Globus pallidus (tissue), 1 donor: ENCODE measurements around the gene SPEM2.

Experiments
- DNase-seq: peaks from one replicate; pipeline ENCODE4 v3.0.0-alpha.2; 2015; ENCODE audit warnings: low spot score

The SPEM2 gene

DNA sequence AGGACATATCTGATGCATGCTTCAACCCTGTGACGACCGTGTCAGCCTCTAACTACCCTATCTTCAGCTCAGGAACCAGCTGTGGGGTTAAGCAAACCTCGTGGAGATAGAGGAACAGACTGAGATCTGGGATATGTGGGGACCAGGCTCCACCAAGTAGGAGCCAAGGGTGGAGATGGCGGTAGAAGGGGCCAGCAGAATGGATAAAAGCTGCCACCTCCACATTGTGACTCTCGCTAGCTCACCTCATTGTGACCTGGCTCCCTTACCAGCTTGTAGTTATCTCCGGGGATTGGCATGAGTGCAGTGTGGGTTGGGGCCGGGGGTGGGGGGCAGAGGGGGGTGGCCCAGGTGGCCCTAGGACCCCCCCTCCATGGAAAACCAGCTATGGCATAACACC, at the start of gene SPEM2:
Gene SPEM2 (plus strand): TSS at position 301 of the 400 bp plus-strand sequence. CDS start 73 bp downstream, at position 374.
- no peak for DNase-seq

DNA sequence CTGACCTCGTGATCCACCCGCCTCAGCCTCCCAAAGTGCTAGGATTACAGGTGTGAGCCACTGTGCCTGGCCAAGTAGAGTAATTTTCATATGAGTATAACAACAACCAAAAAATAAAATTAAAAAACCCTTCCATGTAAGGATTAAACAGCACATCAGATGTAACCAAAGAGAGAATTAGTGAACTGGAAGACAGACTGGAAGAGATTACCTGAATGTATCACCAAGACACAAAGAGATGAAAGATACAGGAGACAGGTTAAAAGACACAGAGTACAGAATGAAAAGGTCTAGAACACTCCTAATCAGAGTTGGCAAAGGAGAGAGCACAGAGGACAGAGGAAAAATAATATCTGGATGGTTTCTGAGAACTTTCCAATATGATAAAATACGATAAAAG, 46.3 kb upstream of the SPEM2 start:
- no peak for DNase-seq

DNA sequence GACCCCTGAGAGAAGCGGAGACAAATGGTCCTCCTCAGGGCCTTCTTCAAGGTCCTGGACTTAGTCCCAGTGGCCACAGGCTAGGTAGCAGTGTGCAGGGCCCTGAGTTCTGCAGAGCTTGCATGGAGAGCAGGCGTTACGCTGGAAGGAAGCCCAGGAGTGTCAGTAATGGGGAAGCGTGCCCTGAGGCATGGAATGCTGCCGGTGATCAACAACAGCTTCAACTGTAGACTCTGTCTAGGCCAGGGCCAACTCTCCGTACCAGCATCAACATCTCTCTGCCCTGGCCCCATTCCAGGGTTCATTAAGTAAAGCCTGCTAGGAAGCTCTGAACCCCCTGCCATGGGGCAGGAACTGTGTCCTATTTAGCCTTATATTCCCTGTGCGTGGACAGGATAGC, 45.1 kb upstream of the SPEM2 start:
- DNase-seq: no peak

DNA sequence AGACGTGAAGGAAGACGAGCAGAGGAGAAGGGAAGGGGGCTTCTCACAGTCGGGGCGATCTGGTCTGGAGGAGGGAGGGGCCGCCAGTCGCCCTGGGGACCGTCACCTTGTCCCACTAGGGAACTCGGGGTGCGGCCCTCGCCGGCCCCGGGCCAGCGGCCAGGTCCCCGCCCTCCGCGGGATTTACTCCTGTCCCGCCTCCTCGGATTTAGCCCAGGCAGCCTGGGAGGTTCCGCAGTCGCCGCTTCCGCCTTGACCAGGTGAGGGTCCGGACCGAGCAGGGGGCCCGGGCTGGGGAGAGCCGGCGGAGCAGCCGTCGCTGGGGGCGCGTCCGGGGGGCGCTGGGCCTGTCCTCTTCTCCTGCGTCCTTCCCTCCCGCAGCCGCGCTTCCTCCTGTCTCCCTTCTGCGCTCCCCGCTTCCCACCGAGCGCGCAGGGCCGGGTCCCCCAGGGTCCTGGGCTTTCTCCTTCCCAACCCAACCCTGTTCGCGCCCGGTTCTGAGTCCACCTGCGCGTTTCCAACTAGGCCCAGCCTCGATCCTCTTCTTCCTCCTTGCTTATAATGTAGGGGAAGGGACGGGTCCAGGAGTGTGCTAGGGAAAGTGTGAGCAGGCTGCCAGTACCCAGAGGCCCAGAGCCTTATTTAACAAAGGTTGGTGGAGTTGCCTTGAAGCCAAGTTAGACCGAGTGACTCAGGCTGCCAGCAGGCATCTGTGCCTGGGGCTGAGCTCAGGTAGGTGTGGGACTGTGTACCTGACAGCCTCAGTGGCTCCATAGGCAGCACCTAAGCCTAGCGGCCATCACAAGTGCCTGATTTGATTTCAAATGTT, 44.3 kb upstream of the SPEM2 start, which contains the start of gene TNK1:
Gene TNK1 (plus strand): TSS at position 235 of the 829 bp plus-strand sequence. CDS start 1,838 bp downstream, outside the sequence.
- DNase-seq: no peak

DNA sequence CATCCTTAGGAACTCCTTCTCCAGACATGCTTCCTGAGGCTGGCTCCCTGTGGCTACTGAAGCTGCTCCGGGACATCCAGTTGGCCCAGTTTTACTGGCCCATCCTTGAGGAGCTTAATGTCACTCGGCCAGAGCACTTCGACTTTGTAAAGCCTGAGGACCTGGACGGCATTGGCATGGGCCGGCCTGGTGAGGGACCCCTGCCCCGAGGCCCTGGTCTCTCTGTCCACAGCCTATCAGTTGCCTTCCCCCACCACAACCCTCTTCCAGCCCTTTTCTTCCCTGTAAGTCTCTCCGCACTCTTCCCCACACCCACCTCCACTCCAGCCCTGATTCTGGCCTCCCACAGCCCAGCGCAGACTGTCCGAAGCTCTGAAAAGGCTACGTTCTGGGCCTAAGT, 42.5 kb upstream of the SPEM2 start:
- DNase-seq: no peak

DNA sequence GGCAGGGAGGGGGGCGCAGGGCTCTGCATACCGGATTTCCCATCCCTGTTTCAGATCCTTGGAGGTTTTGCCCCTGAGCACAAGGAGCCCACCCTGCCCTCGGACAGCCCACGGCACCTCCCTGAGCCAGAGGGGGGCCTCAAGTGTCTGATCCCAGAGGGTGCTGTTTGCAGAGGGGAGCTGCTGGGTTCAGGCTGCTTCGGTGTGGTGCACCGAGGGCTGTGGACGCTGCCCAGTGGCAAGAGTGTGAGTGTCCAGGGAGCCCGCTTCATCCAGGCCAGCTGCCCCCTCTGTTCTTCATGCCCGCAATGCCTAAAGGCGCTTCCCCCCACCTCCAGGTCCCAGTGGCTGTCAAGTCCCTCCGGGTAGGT, 42.1 kb upstream of the SPEM2 start:
- no peak for DNase-seq

DNA sequence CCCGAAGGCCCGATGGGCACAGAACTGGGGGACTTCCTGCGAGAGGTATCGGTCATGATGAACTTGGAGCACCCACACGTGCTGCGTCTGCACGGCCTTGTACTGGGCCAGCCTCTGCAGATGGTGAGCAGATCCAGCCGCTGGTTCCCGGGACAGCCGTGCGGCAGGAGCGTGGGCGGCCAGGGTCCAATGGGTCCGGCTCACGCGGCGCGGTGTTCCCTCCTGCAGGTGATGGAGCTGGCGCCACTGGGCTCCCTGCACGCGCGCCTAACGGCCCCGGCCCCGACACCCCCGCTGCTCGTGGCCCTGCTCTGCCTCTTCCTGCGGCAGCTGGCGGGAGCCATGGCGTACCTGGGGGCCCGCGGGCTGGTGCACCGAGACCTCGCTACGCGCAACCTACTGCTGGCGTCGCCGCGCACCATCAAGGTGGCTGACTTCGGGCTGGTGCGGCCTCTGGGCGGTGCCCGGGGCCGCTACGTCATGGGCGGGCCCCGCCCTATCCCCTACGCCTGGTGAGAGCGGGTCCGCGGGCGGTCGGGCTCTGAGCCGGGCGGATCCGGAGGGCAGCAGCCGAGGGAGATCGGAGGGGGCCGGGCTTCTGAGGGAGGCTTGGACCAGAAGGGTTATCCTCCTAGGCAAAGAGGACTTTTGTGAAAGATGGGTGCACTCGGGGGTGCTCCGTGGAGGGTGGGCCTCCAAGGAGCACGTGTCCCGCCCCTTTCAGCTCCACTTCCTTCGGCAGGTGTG, 41.5 kb upstream of the SPEM2 start:
- no peak for DNase-seq

DNA sequence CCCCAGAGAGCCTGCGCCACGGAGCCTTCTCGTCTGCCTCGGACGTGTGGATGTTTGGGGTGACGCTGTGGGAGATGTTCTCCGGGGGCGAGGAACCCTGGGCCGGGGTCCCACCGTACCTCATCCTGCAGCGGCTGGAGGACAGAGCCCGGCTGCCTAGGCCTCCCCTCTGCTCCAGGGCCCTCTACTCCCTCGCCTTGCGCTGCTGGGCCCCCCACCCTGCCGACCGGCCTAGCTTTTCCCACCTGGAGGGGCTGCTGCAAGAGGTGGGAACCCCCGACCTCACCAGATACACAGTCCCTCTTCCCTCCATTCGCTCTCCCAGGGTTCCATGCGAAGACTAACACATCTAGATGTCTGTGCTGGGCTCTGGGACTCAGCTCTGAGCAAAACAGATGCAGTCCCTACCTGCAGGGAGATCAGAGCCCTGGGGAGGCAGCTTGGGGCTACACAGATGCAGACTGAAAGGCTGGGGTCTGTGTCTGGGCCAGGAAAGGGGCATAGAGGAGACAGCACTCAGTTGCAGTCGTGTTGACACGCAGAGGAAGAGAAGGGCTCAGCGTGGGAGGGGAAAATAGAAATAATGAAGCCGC, 40.8 kb upstream of the SPEM2 start:
- DNase-seq: no peak

DNA sequence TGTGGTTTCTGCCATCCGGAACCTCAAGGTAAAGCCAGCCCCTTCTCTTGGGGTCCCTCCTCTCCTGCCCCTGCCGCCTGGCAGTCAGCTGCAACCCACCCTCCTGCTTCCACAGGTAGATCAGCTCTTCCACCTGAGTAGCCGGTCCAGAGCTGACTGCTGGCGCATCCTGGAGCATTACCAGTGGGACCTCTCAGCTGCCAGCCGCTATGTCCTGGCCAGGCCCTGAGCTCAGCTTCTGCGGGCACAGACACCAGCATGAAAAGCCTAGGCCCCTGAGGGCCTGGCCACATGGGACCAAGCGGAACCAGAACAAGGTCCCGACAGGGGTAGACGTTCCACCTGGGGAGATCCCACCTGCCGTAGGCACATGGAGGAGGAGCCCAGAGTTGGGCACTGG, 36.6 kb upstream of the SPEM2 start:
- no peak for DNase-seq

DNA sequence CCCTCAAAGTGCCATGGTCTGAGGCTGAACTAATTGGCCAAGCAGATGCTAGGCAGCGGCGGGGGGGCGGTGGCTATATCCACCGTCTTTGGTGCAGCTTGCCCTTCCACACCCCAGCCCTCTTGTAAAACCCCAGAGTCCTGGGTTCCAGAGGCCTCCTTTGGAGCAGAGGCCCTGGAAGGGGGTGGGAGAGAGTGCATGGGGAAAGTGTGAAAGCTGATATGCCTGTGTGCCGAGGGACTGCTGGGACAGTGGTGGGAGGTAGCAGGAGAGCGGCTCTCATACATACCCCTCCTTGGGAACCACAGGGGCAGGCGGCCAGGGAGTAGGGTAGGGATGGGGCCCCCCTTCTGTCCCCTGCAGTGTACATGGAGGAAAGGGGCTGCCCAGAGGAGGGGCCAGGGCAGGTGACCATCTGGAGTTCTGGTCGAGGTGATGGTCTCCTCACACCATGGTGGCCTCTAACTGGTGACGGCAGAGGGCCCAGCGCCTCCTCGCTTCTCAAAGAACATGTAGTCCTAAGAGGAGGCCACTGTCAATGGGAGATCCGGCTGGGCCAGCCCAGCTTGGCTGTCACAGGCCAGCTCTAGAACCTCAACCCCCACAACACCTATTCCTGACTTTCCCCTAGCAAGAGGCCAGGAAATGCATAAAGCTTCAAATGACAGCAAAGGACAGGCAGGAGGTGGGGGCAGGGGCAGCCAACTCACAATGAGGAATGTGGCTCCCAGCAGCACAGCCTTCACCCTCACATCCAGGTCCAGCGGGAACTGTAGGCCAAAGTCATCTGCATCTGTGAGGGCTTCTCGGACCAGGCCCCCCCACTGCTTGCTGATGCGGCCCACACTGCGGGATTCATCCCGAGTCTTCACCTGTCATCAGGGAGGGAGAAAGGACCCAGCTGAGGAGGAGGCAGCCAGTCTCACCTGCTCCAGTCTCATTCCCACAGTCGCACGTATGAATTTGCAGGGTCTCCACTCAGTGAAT, 35.2 kb upstream of the SPEM2 start:
- DNase-seq: no peak

DNA sequence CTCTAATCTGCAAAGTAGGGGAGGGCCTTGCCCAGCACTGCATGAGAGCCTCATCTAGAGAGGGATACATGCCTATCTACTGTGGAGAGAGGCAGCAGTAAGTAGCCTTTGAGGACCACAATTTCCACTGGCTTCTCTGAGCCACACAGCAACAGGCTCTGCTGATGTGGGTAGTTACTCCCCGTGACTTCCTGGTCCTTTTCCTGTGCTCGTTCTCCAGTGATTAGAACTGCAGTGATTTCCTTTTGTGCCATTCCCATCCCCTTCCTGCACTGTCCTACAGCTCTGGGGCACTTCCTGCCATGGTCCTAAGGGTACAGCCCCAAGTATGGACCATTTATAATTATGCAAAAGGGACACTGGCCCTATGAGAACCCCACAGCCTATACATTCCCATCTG, 34.1 kb upstream of the SPEM2 start:
- DNase-seq: no peak

DNA sequence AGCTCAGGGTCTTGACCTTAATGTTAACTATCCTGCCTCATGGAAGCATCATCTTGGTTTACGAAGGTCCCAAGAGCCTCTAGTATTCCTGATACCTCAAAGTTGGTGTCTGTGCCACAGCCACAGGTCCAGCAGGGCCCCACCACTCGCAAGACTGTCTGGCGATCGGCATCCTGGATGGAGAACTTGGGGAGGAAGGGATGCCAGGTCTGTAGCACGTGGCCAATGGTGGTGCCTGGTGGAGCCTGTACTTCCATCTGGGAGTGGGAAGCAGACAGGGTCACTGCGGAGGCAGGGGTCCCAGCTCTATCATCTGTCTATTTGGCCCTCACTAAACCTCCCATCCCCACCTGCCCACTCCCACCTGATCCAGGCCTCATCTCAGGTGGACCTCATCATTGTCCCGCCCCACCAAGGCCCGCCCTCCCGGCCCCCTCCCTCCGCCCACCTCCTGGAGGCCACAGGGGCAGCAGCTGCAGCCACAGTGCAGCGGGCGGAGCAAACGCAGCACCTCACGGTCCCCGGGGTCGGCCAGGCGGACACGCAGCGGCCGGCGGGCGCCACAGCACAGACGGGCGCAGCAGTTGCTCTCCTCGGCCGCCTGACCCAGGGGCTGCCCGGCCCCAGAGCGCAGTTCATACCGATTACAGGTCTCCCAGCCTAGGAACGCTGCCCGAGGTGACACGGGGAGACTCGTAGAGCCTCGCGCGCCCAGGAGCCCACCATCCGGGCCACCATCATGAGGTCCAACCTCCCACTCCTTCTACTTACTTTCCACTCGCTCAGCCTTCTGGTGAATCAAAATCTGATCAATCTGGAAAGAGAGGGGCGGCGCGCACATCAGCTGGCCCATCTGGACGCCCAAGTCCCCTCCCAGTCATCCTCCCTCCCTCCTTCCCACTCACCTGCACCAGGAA, 32.5 kb upstream of the SPEM2 start:
- no peak for DNase-seq

DNA sequence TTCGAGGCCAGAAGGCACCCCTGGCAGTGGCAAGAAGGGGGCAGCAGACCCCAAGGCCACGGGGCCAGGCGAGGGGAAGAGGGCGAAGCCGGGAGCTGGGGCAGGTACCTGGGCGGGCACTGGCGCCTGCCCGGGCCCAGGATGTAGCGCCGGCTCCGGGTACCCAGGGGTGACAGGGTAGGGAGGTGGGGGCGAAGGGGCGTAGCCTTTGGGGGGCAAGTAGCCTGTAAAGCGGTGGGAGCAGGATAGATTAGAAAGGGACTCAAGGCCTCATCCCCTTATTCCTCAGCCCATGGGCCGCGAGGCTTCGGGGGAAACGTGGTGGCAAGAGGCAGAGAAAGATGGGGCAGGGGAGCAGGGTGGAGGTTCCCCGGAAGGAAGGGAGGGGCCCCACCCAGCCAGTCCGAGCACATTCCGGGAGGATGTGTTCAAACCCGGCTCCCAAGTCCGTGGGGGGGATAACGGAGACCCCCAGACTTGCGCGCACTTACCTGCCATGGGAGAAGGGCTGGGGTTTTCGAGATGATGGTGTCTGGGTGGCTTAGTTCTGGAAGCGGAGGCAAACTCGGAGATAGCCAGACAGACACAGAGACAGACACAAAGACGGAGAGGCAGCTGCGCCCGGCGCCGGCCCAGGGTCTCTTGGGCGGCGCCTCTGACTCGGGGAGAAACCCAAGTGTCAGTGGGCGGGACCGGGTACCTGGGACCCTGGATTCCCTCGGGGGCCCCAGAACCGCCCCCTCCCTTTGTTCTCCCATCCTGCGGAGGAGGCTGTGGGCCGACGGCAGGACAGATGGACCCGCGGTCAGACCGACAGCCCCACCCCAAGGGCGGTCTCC, 31.6 kb upstream of the SPEM2 start:
- no peak for DNase-seq

DNA sequence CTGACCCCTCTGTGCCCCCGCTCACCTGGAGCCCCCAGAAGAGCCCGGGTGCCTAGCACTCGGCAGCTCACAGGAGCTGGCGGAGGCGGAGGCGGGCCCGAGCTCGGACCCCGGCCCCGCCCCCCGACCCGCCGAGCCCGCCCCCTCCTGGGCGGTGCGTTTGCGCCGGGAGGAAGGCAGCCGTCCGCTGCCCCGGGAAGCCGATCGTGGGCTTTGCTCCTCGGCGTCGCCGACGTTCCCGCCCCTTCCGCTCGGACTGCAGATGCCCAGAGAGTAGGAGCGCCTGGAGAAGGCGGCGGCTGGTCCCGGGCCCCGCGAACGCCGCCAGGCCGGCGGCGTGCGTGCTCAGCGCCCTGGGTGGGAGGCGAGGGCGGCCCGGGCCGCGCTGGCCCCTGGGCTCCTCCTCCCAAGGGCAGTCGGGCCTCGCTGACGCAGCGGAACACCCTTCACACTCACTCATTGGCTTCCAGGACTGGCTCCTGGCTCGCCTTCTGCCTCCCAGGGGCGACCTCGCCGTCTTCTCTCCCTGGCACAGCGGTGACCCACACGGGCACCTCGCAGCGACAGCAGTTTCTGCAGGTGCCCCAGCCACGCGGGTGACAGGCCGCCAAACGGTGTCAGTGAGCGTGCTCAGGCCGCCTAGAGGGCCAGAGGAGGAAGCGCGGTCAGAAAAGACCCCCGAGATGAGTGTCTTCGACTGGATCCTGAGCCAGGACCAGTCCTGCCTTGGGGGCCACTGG, 30.8 kb upstream of the SPEM2 start, which contains the start of gene PLSCR3:
Gene PLSCR3 (minus strand): TSS at position 74 of the 740 bp plus-strand sequence. CDS start 415 bp downstream, outside the sequence.
- peak; percentile 80 for DNase-seq

DNA sequence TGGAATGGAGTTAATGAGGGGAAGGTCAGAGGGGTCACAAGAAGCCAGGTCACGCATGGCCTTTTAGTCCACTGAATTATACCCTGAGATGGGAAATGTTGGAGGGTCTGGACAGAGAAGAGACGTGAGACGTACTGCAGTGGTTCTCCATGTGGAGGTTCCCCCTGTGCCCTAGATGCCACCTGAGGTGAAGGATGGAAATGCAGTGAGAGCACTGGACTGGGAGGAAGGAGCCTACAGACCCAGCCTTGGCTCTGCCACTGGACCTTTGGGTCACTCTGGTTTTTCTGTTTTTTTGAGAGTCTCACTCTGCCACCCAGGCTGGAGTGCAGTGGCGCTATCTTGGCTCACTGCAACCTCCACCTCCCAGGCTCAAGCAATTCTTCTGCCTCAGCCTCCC, 29.3 kb upstream of the SPEM2 start:
- no peak for DNase-seq

DNA sequence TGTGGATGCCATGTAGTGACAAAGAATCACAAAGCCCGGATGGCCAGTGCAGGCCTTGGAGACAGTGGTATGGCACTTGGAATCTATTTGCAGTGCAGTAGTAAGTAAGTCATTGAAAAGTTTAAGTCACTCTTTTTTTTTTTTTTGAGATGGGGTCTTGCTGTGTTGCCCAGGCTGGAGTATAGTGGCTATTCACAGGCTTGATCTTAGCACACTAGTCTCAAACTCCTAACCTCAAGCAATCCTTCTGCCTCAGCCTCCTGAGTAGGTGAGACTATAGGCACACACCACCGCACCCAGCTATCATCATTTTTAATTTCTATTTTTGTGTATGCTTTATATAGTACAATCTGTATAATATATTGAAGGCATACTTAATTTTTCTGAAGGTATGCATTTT, 26.8 kb upstream of the SPEM2 start:
- DNase-seq: no peak

DNA sequence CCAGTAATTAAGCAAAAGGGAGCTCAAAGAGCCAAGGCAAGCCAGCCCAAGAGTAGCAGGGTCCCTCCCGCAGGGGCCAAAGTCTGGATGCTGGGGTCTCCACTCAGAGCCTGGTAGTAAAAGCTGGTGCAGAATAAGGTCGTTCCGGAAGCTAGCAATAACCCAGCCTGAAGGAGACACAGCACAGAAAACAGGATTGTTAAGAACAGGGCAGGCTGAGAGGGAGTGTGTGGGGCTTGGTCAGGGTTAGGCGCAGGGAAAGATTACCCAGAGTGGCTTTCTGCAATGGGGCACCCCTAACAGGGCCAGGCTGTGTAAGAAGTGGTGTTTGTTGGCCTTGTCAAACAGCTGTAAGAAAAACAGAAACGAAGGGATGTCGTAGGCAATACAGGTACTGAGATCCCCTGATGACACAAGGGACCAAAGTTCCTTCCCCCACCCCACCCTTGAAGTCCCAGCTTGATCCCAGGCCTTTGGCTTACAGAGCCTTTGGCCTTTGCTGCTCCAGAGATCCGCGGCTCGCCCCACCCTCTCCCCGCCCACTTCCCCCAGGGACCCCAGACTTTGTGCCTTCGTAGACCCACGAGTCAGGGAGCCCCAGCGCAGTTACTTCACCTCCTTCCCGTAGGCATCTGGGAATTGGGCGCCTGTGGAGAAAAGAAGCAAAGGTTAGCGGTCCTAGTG, 22.2 kb upstream of the SPEM2 start:
- no peak for DNase-seq

DNA sequence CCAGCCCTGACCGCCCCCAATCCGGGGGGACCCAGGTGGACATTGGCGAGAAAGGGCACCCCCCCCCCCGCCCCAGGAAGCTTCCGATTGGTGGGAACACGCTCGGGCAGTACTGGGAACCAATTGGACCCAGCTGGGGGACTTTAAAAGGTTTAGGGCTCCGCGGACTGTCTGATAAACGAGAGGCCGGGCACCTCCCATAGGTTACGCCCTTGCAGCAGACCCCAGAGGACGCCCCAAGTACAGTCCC, 21.8 kb upstream of the SPEM2 start:
- no peak for DNase-seq
